GM12878 (cell line): ENCODE measurements around the gene USP35. TPM values are rescaled to one million over a fixed set of nuclear protein-coding genes. Genes with fewer than 3 reads are reported as not detected.
A peak's percentile ranks its signal among the peaks of the same experiment; 100 is the strongest.

Experiments used
- ATAC-seq: fragments of 200-7000 bp; cut with Tn5 transposase; 3 replicates; pipeline ENCODE4 v1.9.1; 2020; ENCODE audit warnings: mild to moderate bottlenecking, moderate library complexity
- BruUV-seq: library from RNA; stranded (reverse); fragments of 400-500 nt; replicated peaks from 2 replicates; lab custom pipeline; 2021; lab: Mats Ljungman, UMichigan
- CTCF ChIA-PET: fragments of 300-600 bp; sonication (Branson Sonifier 250); formaldehyde crosslinking; extraction: SDS; loops from one replicate; lab custom pipeline; 2021; ENCODE audit warnings: inconsistent platforms; lab: Yijun Ruan, JAX
- POLR2A ChIA-PET: fragments of 350-600 bp; formaldehyde crosslinking; extraction: SDS; loops from one replicate; lab custom pipeline; 2021; ENCODE audit warnings: inconsistent platforms; lab: Charles Lee
- RAD21 ChIA-PET: fragments of 300-600 bp; sonication (Branson Sonifier 250); formaldehyde crosslinking; loops from one replicate; lab custom pipeline; 2023; ENCODE audit warnings: antibody characterized with exemption; ENCODE audit not compliant: unreplicated experiment; lab: Charles Lee
- SMC1A ChIA-PET: fragments of 300-600 bp; sonication (Branson Sonifier 250); formaldehyde crosslinking; loops from one replicate; lab custom pipeline; 2023; ENCODE audit not compliant: unreplicated experiment, uncharacterized antibody; lab: Charles Lee
- DNase-seq: peaks from one replicate; pipeline ENCODE4 v3.0.0-alpha.2; 2011; ENCODE audit warnings: low read depth, low spot score
- FAIRE-seq: peaks from 3 replicates; lab custom pipeline; 2011; peaks lifted over from hg19 to GRCh38; lab: Jason Lieb, UNC
- H2AFZ ChIP-seq: 2 replicates; pipeline ENCODE4 v1.6.0; 2011; ENCODE audit warnings: low read depth, low read length, control low read depth; ENCODE audit not compliant: control insufficient read depth
- H3K27ac ChIP-seq: 2 replicates; pipeline ENCODE4 v1.5.1; 2011; ENCODE audit warnings: control low read depth; ENCODE audit not compliant: control insufficient read depth, insufficient read depth
- H3K27me3 ChIP-seq, 2 experiments: replicated peaks in 1 of 2; 2 replicates each; pipeline versions ENCODE4 v1.6.0 to v1.6.1; 2011; ENCODE audit warnings: low read length in 1 of 2; ENCODE audit not compliant: control insufficient read depth in 2 of 2, insufficient read depth in 2 of 2
- H3K36me3 ChIP-seq, 2 experiments: 2 replicates each; pipeline ENCODE4 v1.5.1; 2011; ENCODE audit warnings: low read length in 1 of 2; ENCODE audit not compliant: control insufficient read depth in 2 of 2, insufficient read depth in 2 of 2
- H3K4me1 ChIP-seq: 2 replicates; pipeline ENCODE4 v1.6.1; 2011; ENCODE audit warnings: mild to moderate bottlenecking, low read length, moderate library complexity, mixed read lengths; ENCODE audit not compliant: control insufficient read depth, insufficient read depth
- H3K4me2 ChIP-seq: 2 replicates; pipeline ENCODE4 v1.6.0; 2011; ENCODE audit warnings: control low read depth; ENCODE audit not compliant: control insufficient read depth, insufficient read depth
- H3K4me3 ChIP-seq: fragments of 200-600 bp; sonication (generic); 2 replicates; pipeline ENCODE4 v1.5.1; 2016
- H3K79me2 ChIP-seq: 2 replicates; pipeline ENCODE4 v1.6.0; 2011; ENCODE audit warnings: low read length; ENCODE audit not compliant: control insufficient read depth, insufficient read depth
- H3K9ac ChIP-seq: 2 replicates; pipeline ENCODE4 v1.8.0; 2011; ENCODE audit warnings: low read length, control low read depth, mixed read lengths; ENCODE audit not compliant: control insufficient read depth, insufficient read depth
- H3K9me3 ChIP-seq: replicated peaks from 3 replicates; pipeline ENCODE4 v1.5.1; 2011; ENCODE audit warnings: mild to moderate bottlenecking, low read length; ENCODE audit not compliant: control insufficient read depth, insufficient read depth
- H4K20me1 ChIP-seq: 2 replicates; pipeline ENCODE4 v1.6.0; 2011; ENCODE audit not compliant: control insufficient read depth, insufficient read depth
- ETV6 ChIP-seq, 2 experiments: fragments of 450-650 bp in 1 of 2; IDR thresholded peaks in 1 of 2; conservative IDR thresholded peaks in 1 of 2; 2 replicates each; pipeline ENCODE4 v1.6.1; 2014; ENCODE audit warnings: antibody characterized with exemption in 1 of 2, borderline replicate concordance in 1 of 2, low read depth in 1 of 2, mild to moderate bottlenecking in 1 of 2, moderate library complexity in 1 of 2
- POLR2AphosphoS5 ChIP-seq: IDR thresholded peaks from 2 replicates; pipeline ENCODE4 v1.6.1; 2011; ENCODE audit warnings: mild to moderate bottlenecking, low read length, inconsistent platforms
- RAD21 ChIP-seq: IDR thresholded peaks from 2 replicates; pipeline ENCODE4 v1.6.1; 2011; ENCODE audit warnings: mild to moderate bottlenecking, low read depth, low read length, moderate library complexity; ENCODE audit not compliant: insufficient read depth
- RUNX3 ChIP-seq: IDR thresholded peaks from 2 replicates; pipeline ENCODE4 v1.6.1; 2012; ENCODE audit warnings: low read length, inconsistent platforms
- WGBS: methylation state at CpG from one replicate; pipeline ENCODE4 v1.1.6; 2016; ENCODE audit warnings: low lambda C conversion rate; ENCODE audit not compliant: insufficient replicate concordance, insufficient coverage; ENCODE audit errors: missing lambda C conversion rate; 5-methylcytosine and 5-hydroxymethylcytosine counted together
- in situ Hi-C: fragments of 300-500 bp; cut with MboI; formaldehyde crosslinking; loops from 9 replicates; pipeline ENCODE4 v1.14.3; 2018; ENCODE audit warnings: mixed read lengths
- intact Hi-C: fragments of 100-400 bp; cut with micrococcal nuclease; formaldehyde crosslinking; loops from one replicate; pipeline ENCODE4 v1.14.2; 2022; ENCODE audit not compliant: unreplicated experiment
- polyA plus RNA-seq, 11 experiments: library from polyadenylated mRNA; depleted of rRNA in 4 of 11; unstranded in 6 of 11; stranded (reverse) in 5 of 11; fragments of >200 nt; fragmentation: Nextera tagmentation in 4 of 11; fragmentation: Illumina TruSeq in 1 of 11; extraction: Ambion mirVana in 4 of 11; extraction: Trizol in 1 of 11; gene quantifications; 1 replicate in 1 of 11; 2 replicates in 10 of 11; pipeline versions ENCODE4 v1.2.1 to v1.2.3, GENCODE V29; 2011 to 2016; ENCODE audit warnings: inconsistent platforms in 2 of 11, missing spikeins in 2 of 11, low read depth in 1 of 11
- total RNA-seq, 4 experiments: library from RNA; depleted of rRNA in 3 of 4; stranded (reverse); fragments of >200 nt in 3 of 4; fragmentation: Illumina TruSeq in 1 of 4; extraction: Trizol in 1 of 4; gene quantifications; 2 replicates each; pipeline versions ENCODE4 v1.2.1 to v1.2.3, GENCODE V29; 2013 to 2021
- TF ChIP-seq, protein P1 (sequence below): fragments of 450-650 bp; IDR thresholded peaks from 2 replicates; pipeline ENCODE4 v1.6.1; 2017; ENCODE audit warnings: antibody characterized with exemption, mild to moderate bottlenecking, moderate library complexity
- TF ChIP-seq, protein P2 (sequence below): IDR thresholded peaks from 2 replicates; pipeline ENCODE4 v1.6.1; 2011; ENCODE audit warnings: low read depth, low read length, improper control_type of control experiment, borderline replicate concordance
- TF ChIP-seq, protein P3 (sequence below): IDR thresholded peaks from 2 replicates; pipeline ENCODE4 v1.6.1; 2011; ENCODE audit warnings: mild to moderate bottlenecking, low read depth, low read length, moderate library complexity; ENCODE audit not compliant: insufficient replicate concordance
- TF ChIP-seq, protein P4 (sequence below): IDR thresholded peaks from 2 replicates; pipeline ENCODE4 v1.6.1; 2012; ENCODE audit warnings: low read depth, low read length, improper control_type of control experiment

USP35 gene
- total and polyA plus RNA-seq, 10 of the 15 experiments (the other 5 are each of a cell fraction or from before 2014, with no cell fraction given), result 0.13 to 6.4 (median 3.1) TPM; not detected in 1

DNA sequence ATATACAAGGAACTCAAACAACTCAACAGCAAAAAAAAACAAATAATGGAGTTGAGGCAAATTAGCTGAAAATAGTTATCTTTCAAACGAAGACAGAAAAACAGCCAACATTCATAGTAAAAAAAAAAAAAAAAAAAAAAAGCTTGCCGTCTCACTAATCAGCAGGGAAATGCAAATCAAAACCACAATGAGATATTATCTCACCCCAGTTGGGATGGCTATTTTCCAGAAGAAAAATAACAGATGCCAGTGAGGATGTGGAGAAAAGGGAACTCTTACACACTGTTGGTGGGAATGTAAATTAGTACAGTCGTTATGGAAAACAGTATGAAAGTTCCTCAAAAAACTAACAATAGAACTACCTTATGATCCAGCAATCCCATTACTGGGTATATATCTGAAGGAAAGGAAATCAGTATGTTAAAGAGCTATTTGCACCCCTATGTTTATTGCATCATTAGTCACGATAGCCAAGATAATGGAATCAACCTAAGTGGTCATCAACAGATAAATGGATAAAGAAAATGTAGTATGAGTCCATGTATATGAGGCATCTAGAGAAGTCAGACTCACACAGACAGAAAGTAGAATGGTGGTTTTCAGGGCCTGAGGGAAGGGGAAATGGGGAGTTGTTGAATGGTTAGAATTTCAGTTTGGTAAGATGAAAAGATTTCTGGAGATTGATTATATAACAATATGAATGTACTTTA, 56.0 kb downstream of the USP35 start:
- BruUV-seq, result no TSS peak
- DNase-seq (no peak), ATAC-seq (no peak), FAIRE-seq (no peak)
- no peaks in the 10 kb centered on the region for H3K36me3 ChIP-seq
- H3K4me1 ChIP-seq, result peaks cover 5% of the 10 kb centered on the region
- ChIA-PET CTCF (interaction anchor here (0.6 to 1.5 kb wide), 4 partner anchors 17 to 145 kb away, joined by 3 to 6 read pairs (median 4); no protein-coding TSS in a partner anchor), RAD21 (interaction anchor here (0.7 kb wide), 1 partner anchor 181 kb away, joined by 4 read pairs; the partner anchor contains the start of gene THRSP), SMC1A (no interaction called here), POLR2A (interaction anchor here (0.6 kb wide), 1 partner anchor 122 kb away, joined by 3 read pairs; no protein-coding TSS in a partner anchor)
- H3K4me2 ChIP-seq, result no peak overlapping the region
- H3K9me3 ChIP-seq, result peaks cover 9% of the 10 kb centered on the region; the same call in 2 of the 3 replicates
- TF ChIP-seq RUNX3, result peak; percentile 24; the same call in 1 of the 2 replicates
- TF ChIP-seq ETV6 (conservative IDR thresholded peaks at IDR 0.05 in 1 of 2, IDR thresholded peaks at IDR 0.05 in 1 of 2; ENCODE audit: borderline replicate concordance in 1 of 2, low read depth in 1 of 2), result no peak
- no peak overlapping the region for H2AFZ ChIP-seq
- no peaks in the 10 kb centered on the region for H3K27me3 ChIP-seq
- no peak overlapping the region for H3K9ac ChIP-seq
- no peaks in the 10 kb centered on the region for H3K79me2 ChIP-seq
- no peaks in the 10 kb centered on the region for H4K20me1 ChIP-seq
- in situ Hi-C loops (no loop called here), intact Hi-C loops (no loop called here)
- WGBS, result 23% methylated on average over 4 of the region's 4 CpGs
- no peak overlapping the region for H3K4me3 ChIP-seq
- H3K27ac ChIP-seq, result no peak overlapping the region

DNA sequence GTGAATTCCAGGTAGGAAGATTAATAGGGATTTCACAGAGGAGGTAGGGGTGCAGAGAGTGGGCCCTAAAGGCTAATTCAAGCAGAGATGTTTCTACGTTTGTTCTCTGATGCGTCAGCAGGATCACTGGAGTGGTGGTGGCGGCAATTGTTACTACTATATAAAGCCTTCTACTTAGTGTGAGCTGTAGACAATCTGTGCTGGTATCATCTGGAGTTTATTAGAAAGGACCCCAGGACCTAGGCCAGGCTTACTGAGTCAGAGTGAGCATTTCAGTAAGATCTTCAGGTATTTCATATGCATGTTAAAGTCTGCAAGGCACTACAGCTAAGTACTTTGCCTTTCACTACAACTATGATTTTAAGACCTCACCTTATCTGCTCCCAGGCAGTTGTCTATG, 59.5 kb downstream of the USP35 start:
- no peak overlapping the region for H3K4me2 ChIP-seq
- H3K79me2 ChIP-seq, result no peaks in the 10 kb centered on the region
- H3K4me3 ChIP-seq, result no peak overlapping the region
- H3K27me3 ChIP-seq, result no peaks in the 10 kb centered on the region
- FAIRE-seq (no peak), DNase-seq (no peak), ATAC-seq (no peak)
- ChIA-PET POLR2A (no interaction called here), SMC1A (interaction anchor here (1.0 kb wide), 1 partner anchor 10 kb away, joined by 3 read pairs; no protein-coding TSS in a partner anchor), RAD21 (no interaction called here), CTCF (no interaction called here)
- WGBS, result 98% methylated on average over 3 of the region's 3 CpGs
- no peaks in the 10 kb centered on the region for H3K36me3 ChIP-seq
- no peak overlapping the region for H2AFZ ChIP-seq
- H3K9ac ChIP-seq, result no peak overlapping the region
- H4K20me1 ChIP-seq, result no peaks in the 10 kb centered on the region
- H3K9me3 ChIP-seq, result no peaks in the 10 kb centered on the region
- peaks cover 5% of the 10 kb centered on the region for H3K4me1 ChIP-seq
- in situ Hi-C loops, result no loop called here
- H3K27ac ChIP-seq, result no peak overlapping the region
- BruUV-seq, result no TSS peak
- intact Hi-C loops, result no loop called here
- TF ChIP-seq, protein P1, sequence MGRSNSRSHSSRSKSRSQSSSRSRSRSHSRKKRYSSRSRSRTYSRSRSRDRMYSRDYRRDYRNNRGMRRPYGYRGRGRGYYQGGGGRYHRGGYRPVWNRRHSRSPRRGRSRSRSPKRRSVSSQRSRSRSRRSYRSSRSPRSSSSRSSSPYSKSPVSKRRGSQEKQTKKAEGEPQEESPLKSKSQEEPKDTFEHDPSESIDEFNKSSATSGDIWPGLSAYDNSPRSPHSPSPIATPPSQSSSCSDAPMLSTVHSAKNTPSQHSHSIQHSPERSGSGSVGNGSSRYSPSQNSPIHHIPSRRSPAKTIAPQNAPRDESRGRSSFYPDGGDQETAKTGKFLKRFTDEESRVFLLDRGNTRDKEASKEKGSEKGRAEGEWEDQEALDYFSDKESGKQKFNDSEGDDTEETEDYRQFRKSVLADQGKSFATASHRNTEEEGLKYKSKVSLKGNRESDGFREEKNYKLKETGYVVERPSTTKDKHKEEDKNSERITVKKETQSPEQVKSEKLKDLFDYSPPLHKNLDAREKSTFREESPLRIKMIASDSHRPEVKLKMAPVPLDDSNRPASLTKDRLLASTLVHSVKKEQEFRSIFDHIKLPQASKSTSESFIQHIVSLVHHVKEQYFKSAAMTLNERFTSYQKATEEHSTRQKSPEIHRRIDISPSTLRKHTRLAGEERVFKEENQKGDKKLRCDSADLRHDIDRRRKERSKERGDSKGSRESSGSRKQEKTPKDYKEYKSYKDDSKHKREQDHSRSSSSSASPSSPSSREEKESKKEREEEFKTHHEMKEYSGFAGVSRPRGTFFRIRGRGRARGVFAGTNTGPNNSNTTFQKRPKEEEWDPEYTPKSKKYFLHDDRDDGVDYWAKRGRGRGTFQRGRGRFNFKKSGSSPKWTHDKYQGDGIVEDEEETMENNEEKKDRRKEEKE, result no peak
- no peak for TF ChIP-seq POLR2AphosphoS5
- no peak for TF ChIP-seq RAD21
- TF ChIP-seq, protein P2, sequence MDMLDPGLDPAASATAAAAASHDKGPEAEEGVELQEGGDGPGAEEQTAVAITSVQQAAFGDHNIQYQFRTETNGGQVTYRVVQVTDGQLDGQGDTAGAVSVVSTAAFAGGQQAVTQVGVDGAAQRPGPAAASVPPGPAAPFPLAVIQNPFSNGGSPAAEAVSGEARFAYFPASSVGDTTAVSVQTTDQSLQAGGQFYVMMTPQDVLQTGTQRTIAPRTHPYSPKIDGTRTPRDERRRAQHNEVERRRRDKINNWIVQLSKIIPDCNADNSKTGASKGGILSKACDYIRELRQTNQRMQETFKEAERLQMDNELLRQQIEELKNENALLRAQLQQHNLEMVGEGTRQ, result no peak
- TF ChIP-seq, protein P3, sequence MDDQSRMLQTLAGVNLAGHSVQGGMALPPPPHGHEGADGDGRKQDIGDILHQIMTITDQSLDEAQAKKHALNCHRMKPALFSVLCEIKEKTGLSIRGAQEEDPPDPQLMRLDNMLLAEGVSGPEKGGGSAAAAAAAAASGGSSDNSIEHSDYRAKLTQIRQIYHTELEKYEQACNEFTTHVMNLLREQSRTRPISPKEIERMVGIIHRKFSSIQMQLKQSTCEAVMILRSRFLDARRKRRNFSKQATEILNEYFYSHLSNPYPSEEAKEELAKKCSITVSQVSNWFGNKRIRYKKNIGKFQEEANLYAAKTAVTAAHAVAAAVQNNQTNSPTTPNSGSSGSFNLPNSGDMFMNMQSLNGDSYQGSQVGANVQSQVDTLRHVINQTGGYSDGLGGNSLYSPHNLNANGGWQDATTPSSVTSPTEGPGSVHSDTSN, result no peak
- TF ChIP-seq, protein P4, sequence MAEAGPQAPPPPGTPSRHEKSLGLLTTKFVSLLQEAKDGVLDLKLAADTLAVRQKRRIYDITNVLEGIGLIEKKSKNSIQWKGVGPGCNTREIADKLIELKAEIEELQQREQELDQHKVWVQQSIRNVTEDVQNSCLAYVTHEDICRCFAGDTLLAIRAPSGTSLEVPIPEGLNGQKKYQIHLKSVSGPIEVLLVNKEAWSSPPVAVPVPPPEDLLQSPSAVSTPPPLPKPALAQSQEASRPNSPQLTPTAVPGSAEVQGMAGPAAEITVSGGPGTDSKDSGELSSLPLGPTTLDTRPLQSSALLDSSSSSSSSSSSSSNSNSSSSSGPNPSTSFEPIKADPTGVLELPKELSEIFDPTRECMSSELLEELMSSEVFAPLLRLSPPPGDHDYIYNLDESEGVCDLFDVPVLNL, result no peak
